Activated CD4-positive, CD25-positive, alpha-beta regulatory T cell treated with anti-CD3 and anti-CD28 coated beads, Interleukin-2, amount 50 U/mL, for 16 hours (primary cell): ENCODE data around the gene CXCR5.

Experiments used
- DNase-seq: peaks from one replicate; pipeline ENCODE4 v3.0.0-alpha.2; 2020; ENCODE audit warnings: low read depth, low spot score

CXCR5 gene

GRCh38 chr11:118912742-118913410, 29.2 kb downstream of the CXCR5 start:
- DNase-seq = no peak

GRCh38 chr11:118913411-118914125, 29.9 kb downstream of the CXCR5 start:
- DNase-seq = no peak

GRCh38 chr11:118914178-118914918, 30.7 kb downstream of the CXCR5 start:
- DNase-seq = peak; percentile 33

GRCh38 chr11:118914987-118915386, 31.3 kb downstream of the CXCR5 start:
- DNase-seq = no peak

GRCh38 chr11:118915396-118915795, 31.7 kb downstream of the CXCR5 start:
- no peak for DNase-seq

- DNase-seq = no peak
Measured at GRCh38 chr11:118915941-118916841, 32.5 kb downstream of the CXCR5 start.

- no peak for DNase-seq
Measured at GRCh38 chr11:118916842-118917388, 33.2 kb downstream of the CXCR5 start.

- DNase-seq = no peak
Measured at GRCh38 chr11:118917481-118918127, 33.9 kb downstream of the CXCR5 start.

GRCh38 chr11:118918128-118918685, 34.5 kb downstream of the CXCR5 start:
- DNase-seq = no peak

- DNase-seq = no peak
Measured at GRCh38 chr11:118918686-118919280, 35.1 kb downstream of the CXCR5 start.

GRCh38 chr11:118921121-118921928, 37.6 kb downstream of the CXCR5 start:
- DNase-seq = no peak

- DNase-seq = no peak
Measured at GRCh38 chr11:118921929-118922744, 38.4 kb downstream of the CXCR5 start.

GRCh38 chr11:118922745-118923627, 39.3 kb downstream of the CXCR5 start:
- DNase-seq = no peak

- no peak for DNase-seq
Measured at GRCh38 chr11:118923721-118924587, 40.3 kb downstream of the CXCR5 start.

- no peak for DNase-seq
Measured at GRCh38 chr11:118924591-118925585, 41.2 kb downstream of the CXCR5 start.
